GM18499 (cell line): Measurements from ENCODE around the gene SRF.
A peak's percentile ranks its signal among the peaks of the same experiment; 100 is the strongest.

ENCODE experiments used
- ATAC-seq: cut with Tn5 transposase; IDR thresholded peaks from one replicate; pipeline ENCODE4 v1.9.1; 2021; ENCODE audit warnings: moderate number of reproducible peaks; ENCODE audit not compliant: insufficient read depth, unreplicated experiment

The SRF gene

GRCh38 chr6:43146709-43147688, 24.1 kb upstream of the SRF start:
- no peak for ATAC-seq

GRCh38 chr6:43147691-43148477, 23.2 kb upstream of the SRF start:
- no peak for ATAC-seq

GRCh38 chr6:43149265-43149664, 21.8 kb upstream of the SRF start:
- no peak for ATAC-seq

- no peak for ATAC-seq
Observed at GRCh38 chr6:43150051-43150751, 20.9 kb upstream of the SRF start.

GRCh38 chr6:43159599-43159998, 11.5 kb upstream of the SRF start:
- no peak for ATAC-seq

- ATAC-seq = no peak
Observed at GRCh38 chr6:43163899-43164298, 7.2 kb upstream of the SRF start.

- ATAC-seq = no peak
Observed at GRCh38 chr6:43170417-43170930, 595 bp upstream of the SRF start.

- no peak for ATAC-seq
Observed at GRCh38 chr6:43171707-43172103, 636 bp downstream of the SRF start.

GRCh38 chr6:43172104-43173007, 1.3 kb downstream of the SRF start:
- ATAC-seq = no peak

GRCh38 chr6:43173591-43174262, 2.7 kb downstream of the SRF start:
- ATAC-seq = peak; percentile 1

GRCh38 chr6:43174263-43175112, 3.4 kb downstream of the SRF start:
- ATAC-seq = peak; percentile 46

GRCh38 chr6:43175676-43176422, 4.8 kb downstream of the SRF start:
- ATAC-seq = no peak

- ATAC-seq = no peak
Observed at GRCh38 chr6:43176423-43176786, 5.3 kb downstream of the SRF start.

- ATAC-seq = no peak
Observed at GRCh38 chr6:43178150-43178549, 7.1 kb downstream of the SRF start.

GRCh38 chr6:43178951-43179830, 8.1 kb downstream of the SRF start:
- ATAC-seq = no peak

- no peak for ATAC-seq
Observed at GRCh38 chr6:43180058-43180457, 9.0 kb downstream of the SRF start.
